ENCODE measurements around the gene RB1.

The RB1 gene

DNA sequence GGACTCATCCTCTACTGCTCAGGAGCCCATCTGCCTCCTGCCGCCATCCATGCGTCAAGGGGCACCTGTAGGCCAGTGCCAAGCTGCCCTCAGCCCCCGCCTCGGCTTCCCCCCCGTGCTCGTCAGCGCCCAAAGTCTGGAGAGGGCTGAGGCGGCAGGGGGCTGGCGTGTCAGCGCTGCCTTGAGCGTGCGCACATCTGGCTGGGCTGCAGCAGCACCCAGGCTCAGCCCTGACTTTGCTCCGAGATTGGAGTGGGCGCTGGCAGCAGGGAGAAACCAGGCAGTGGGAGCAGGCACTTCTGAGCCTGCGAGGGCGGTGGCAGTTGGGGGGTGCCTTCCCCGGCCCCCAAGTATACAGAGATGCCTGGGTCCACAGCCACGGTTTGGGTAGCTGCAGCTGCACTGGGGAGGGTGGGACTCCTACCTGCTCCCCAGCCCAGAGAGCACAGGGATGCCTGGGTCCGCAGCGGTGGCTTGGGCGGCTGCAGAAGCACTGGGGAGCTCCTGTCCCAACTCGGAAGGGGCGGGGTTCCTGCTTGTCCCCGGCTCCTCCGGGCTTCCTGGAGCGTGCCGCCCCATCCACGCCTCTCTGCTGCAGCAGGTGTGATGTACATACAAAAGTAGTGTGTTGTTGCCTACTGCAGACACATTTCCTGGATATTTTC lies 154.2 kb downstream of the RB1 start:
- no peak for DNase-seq

DNA sequence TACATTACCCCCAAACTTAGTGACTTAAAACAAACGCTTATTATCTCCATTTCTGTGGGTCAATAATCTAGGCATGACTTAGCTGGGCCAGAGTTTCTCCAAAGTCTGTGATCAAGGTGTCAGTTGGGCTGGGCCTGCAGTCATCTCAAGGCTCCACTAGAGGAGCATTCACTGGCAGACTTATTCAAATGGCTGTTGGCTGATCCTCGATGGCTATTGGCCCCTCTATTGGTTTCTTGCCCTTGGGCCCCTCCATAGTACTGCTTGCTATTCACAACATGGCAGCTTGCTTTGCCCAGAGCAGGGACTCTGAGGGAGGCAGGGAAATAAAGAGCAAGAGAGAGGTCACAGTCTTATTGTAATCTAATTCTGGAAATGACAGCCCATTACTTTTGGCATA lies 171.7 kb downstream of the RB1 start:
- DNase-seq: no peak

GRCh38 chr13:48476215-48476614 lies 172.7 kb downstream of the RB1 start:
- DNase-seq: no peak

- no peak for DNase-seq
Measured at GRCh38 chr13:48476686-48477085, 173.1 kb downstream of the RB1 start.

DNA sequence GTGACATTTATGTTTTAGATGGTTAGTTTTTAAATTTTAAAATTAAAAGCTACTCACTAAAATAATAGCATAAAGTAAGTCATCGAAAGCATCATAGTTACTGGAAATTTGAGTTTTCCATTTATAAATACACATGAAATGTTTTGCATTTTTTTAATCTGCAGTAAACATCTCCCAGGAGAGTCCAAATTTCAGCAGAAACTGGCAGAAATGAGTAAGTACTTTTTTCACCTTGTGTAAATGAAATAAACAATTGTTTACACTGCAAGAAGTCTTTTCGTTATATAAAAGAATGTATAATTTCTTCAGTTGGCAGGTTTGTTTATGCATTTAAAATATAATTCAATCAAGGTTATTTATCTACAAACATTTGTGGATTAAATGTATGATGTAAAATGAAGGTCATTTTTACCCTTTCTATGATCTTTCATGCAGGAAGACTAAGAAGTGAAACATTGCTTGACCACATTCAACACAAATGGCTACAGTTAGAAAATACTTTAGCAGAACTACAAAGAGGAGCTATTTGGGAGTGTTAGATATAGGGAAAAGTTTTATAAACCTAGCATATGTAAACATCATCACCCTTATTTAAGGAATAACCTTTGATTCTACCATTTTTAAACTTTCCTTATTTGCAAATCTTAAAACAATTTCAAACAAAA lies 173.8 kb downstream of the RB1 start:
- DNase-seq: no peak

GRCh38 chr13:48478391-48478790 lies 174.8 kb downstream of the RB1 start:
- no peak for DNase-seq

DNA sequence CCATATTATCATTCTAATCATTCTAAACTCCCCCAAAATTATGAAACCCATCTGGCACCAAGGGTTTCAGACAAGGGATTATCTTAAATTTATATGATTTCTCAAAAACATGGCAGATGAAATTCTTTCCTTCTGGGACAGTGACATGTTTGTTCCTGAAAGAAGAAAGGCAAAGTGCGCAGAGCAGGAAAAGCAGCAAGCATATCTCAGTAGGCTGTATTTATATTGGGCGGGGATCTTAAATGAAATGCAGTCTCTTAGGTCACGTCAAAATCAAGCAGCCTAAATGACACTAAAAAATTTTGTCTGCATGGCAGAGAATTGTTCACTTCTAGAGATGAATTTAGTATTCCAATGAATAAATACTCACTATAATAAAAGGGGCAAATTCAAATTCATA lies 180.0 kb downstream of the RB1 start:
- DNase-seq: no peak

GRCh38 chr13:48485432-48485831 lies 181.9 kb downstream of the RB1 start:
- DNase-seq: no peak

DNA sequence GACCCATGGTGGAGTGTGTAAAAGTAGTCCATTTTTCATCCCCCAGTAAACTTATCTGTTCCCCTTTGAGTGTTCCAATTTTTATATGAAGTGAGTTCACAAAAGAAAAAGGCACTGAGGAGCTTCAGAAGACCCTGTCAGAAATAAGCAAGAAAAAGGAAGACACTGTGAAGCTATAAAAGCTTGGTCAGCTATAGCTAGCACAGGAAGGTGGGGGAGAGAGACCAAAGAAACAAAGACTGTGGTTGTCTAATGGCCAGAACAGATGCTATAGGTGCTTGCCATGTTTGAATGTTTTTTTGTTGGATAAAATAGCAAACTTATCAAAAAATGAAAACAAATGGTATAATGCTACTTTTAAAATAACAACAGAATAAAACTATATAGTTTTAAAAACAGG lies 182.8 kb downstream of the RB1 start:
- no peak for DNase-seq

DNA sequence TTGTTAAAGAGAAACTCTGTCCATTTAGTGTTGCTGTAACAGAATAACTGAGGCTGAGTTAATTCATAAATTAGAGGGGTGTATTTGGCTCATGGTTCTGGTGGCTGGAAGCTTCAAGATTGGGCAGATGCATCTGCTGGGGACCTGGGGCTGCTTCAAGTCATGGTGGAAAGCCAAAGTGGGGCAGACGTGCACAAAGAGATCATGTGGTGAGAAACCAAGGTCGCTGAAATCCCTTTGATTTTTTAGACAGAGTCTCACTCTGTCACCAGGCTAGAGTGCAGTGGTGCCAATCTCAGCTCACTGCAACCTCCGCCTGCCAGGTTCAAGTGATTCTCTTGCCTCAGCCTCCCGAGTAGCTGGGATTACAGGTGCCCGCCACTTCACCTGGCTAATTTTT lies 183.3 kb downstream of the RB1 start:
- DNase-seq: no peak

GRCh38 chr13:48487968-48488367 lies 184.4 kb downstream of the RB1 start:
- DNase-seq: no peak

DNA sequence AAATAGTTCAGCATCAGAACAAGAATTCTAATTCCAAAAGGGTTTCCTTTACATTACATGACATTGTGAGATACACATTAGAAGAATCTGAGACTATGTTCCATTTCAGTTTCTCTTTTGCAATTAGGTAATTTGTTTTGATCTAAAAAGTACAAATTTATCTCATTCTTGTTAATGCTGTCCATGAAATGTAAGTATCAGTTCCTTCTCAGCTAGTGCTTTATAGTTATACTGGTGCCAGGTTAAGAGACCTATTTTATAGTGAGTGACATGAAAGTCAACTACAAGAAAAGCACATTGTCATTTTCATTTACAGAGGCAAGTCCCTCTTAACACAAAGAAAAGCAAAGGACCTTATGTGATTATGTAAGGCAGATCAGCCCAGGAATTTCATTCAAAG lies 185.4 kb downstream of the RB1 start:
- DNase-seq: no peak

DNA sequence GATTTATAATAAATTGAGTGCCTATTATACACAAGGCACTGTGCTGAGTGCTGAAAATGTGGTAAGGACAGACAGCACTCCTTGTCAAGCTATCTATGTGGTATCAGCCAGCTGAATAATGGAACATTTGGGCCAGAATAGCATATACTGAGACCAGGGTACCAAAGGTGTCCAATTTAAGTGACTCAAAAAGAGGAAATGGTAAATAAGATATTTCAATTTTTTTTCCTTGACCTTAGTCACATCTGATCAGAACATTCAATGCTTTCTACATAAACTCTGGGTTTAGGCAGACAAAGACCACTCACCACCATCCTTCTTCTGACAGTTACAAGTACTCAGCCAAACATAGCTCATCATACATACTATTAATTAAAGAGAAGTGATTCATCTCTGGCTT lies 186.1 kb downstream of the RB1 start:
- DNase-seq: no peak

DNA sequence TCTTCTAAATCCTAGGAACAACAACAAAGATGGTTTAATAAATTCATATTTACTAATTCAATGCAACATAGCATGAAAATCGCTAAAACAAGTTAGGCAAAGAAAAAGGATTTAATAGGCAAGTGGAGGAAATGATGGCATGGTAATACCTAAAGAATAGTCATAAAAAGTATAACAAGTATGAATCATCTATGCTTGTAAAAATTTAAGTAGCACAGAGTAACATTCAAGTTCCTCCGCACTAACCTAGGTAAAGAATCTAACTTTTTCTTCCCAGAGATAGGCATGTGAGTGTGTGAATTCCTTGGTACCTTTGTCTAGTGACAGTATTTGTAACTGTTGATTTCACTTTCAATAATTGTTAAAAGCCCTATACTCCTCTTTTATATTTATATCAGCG lies 186.7 kb downstream of the RB1 start:
- no peak for DNase-seq

- no peak for DNase-seq
Measured at GRCh38 chr13:48491423-48492095, 188.0 kb downstream of the RB1 start.

GRCh38 chr13:48492096-48492440 lies 188.5 kb downstream of the RB1 start:
- no peak for DNase-seq

DNA sequence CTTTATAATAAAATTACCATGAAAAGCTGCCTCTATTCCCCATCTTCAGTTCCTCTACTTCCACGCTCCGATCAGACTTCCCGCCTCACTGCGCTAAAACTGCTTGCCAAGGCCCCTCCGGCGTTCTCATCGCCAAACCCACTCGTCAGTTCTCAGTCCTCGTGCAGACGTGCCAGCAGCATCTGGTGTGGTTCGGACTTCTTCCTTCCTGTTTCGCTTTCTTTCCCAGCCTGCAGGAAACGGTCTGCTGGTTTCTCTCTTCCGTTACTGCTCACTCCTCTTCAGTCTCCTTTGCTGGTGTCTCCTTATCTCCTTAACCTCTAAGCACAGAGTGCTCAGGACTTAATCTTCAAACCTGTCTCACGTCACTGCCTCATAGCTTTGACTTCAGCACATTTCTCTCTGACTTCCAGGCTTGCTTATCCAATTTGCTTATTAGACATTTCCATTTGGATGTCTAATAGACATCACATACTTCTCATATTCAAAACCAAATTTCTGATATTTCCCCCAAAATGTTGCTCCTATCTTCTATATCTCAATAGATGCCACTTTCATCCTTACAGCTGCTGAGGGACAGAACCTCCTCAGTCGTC lies 189.0 kb downstream of the RB1 start:
- peak; percentile 25 for DNase-seq

GRCh38 chr13:48493066-48493765 lies 189.7 kb downstream of the RB1 start:
- no peak for DNase-seq

DNA sequence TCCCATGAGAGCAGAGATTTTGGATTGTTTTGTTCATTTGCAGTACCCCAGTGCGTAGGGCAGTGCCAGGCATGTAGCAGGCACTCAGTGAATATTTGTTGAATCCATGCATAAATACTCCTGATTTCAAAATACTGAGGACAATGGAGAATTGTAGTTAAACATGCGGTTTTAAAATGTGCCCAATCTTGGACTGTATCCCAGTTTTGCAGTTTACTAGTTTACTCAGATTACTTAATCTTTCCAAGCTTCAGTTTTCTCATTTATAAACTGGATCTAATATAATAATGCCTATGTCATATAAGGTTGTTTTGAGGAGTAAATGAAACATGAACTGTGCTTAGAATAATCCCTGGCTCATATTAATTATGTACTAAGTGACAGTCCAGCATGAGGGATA lies 190.3 kb downstream of the RB1 start:
- DNase-seq: no peak

GRCh38 chr13:48494874-48495273 lies 191.3 kb downstream of the RB1 start:
- DNase-seq: no peak

DNA sequence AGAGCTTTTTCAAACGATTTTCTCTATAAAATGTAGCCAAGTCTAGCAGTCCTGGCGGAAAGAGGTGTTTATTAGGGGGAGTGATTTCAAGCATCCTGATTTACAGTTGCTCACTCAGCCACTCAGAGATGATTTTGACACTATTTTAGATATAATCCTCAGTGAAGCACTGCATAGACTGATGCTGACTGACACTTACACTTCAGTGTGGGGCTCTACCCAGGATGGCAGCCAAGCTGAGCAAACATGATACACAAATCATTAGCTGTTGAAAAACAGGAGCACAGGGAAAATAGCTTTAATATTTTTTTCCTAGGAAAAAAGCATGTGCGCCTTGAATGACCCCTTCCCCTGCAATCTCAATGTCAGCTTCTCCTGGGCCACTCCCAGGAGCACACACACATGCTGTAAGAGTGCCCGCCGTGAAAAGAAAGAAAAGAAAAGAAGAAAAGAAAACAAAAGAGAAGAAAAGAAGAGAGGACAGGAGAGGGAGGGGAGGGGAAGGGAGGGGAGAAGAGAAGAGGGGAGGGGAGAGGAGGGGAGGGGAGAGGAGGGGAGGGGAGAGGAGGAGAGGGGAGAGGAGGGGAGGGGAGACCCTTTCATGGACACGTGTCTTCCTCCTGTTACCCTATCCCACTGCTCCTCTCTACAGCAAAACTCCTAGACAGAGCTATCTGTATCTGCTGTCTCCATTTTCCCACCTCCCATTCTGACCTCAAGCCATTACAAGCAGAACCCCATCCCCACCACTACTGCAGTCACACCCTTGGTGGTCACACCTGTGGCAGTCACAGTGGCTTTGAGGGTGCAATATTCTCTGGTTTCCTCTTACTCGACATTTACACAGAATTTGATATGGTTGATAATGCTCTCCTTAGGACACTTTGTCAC lies 193.0 kb downstream of the RB1 start:
- DNase-seq: no peak

- no peak for DNase-seq
Measured at GRCh38 chr13:48497669-48498068, 194.1 kb downstream of the RB1 start.
